ENCODE results near the gene ALLC. TPM values are rescaled to one million over a fixed set of nuclear protein-coding genes. Genes with fewer than 3 reads are reported as not detected.

The ALLC gene
- total RNA-seq, 1 donor from 2014 or later, result not detected

DNA sequence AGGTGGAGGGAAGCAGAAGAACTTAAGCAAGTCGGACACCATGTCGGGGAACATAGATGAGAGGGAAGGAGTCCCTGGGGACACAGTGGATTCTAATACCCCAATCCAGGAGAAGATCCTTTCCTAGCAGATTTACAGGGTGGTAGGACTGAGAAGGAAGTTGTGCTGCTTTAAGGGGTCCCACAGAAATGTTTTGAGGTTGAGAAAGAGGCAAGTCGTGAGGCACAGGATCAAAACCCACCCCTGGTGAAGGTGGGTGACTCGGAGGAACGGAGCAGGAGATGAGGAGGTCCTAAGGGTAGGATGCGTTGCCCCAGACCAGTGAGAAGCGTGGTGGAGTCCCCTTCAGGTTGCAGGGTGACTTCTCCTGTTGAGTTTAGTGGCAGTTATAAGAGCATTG is 78.1 kb downstream of the ALLC start:
- no peaks in the 10 kb centered on the region for H3K9me3 ChIP-seq
- TF ChIP-seq CTCF (IDR thresholded peaks at IDR 0.05), result no peak
- no peak overlapping the region for H3K27ac ChIP-seq
- intact Hi-C loops (cut with DNase I), result no loop called here
- no peaks in the 10 kb centered on the region for H3K36me3 ChIP-seq
- no peaks in the 10 kb centered on the region for H3K27me3 ChIP-seq
- DNase-seq (ENCODE audit: low spot score in 2 of 2), result no peak
- no peak overlapping the region for H3K4me3 ChIP-seq
- H3K4me1 ChIP-seq, result no peaks in the 10 kb centered on the region

- H3K27ac ChIP-seq, result no peak overlapping the region
- no peaks in the 10 kb centered on the region for H3K4me1 ChIP-seq
- no peak overlapping the region for H3K4me3 ChIP-seq
- TF ChIP-seq CTCF (IDR thresholded peaks at IDR 0.05), result no peak
- no peak for DNase-seq (ENCODE audit: low spot score in 2 of 2)
- H3K27me3 ChIP-seq, result no peaks in the 10 kb centered on the region
- H3K9me3 ChIP-seq, result no peaks in the 10 kb centered on the region
- intact Hi-C loops (cut with DNase I), result no loop called here
- no peaks in the 10 kb centered on the region for H3K36me3 ChIP-seq
Observed at GRCh38 chr2:3737128-3737527, 79.1 kb downstream of the ALLC start.

DNA sequence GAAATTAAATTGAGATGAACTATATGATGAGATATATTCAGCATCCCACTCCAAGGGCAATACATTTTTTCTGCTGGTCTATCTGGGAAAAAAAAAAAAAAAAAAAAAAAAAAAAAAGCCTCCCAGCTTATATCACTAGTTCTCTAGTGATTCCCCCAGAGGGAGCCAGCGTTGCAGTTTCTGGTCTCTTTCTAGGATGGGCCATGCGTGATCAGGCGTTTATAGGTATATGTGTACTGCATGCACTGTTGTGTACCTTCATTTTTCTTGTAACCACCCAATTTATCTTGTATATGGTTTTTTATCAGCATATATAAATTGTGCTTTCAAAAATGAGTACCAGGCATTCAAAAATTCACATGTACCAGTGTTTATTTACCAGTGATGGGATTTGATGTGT is 80.5 kb downstream of the ALLC start:
- no peaks in the 10 kb centered on the region for H3K9me3 ChIP-seq
- TF ChIP-seq CTCF (IDR thresholded peaks at IDR 0.05), result no peak
- H3K4me3 ChIP-seq, result no peak overlapping the region
- intact Hi-C loops (cut with DNase I), result no loop called here
- H3K36me3 ChIP-seq, result no peaks in the 10 kb centered on the region
- DNase-seq (ENCODE audit: low spot score in 2 of 2), result no peak
- H3K27me3 ChIP-seq, result no peaks in the 10 kb centered on the region
- no peaks in the 10 kb centered on the region for H3K4me1 ChIP-seq
- no peak overlapping the region for H3K27ac ChIP-seq

- Histone ChIP-seq H3K27ac (no peak overlapping the region), H3K9me3 (no peaks in the 10 kb centered on the region), H3K4me1 (no peaks in the 10 kb centered on the region), H3K27me3 (no peaks in the 10 kb centered on the region), H3K4me3 (no peak overlapping the region), H3K36me3 (no peaks in the 10 kb centered on the region)
- TF ChIP-seq CTCF (IDR thresholded peaks at IDR 0.05), result no peak
- DNase-seq (ENCODE audit: low spot score in 2 of 2), result no peak
- intact Hi-C loops (cut with DNase I), result no loop called here
Observed at GRCh38 chr2:3739313-3739712, 81.3 kb downstream of the ALLC start.

DNA sequence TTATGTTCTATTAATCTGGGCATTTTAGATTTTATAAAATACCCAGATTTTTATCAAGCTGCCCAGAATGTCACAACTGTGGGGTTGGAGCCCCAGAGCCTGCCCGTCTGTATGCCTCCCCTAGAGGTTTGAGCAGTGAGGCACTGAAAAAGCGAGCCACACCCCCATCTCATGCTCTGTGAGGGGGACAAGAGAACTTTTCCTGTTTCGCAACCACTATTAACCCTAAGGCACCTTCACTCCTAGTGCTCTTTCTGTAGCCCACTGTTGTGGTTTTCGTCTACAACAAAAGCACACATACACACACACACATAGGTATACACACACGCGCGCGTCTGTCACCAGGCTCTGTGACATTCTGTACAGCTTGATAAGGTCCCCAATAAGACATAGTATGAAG is 83.4 kb downstream of the ALLC start:
- H3K4me3 ChIP-seq, result no peak overlapping the region
- no peak for TF ChIP-seq CTCF (IDR thresholded peaks at IDR 0.05)
- no peaks in the 10 kb centered on the region for H3K4me1 ChIP-seq
- no peaks in the 10 kb centered on the region for H3K27me3 ChIP-seq
- H3K9me3 ChIP-seq, result no peaks in the 10 kb centered on the region
- DNase-seq (ENCODE audit: low spot score in 2 of 2), result no peak
- intact Hi-C loops (cut with DNase I), result no loop called here
- H3K27ac ChIP-seq, result no peak overlapping the region
- H3K36me3 ChIP-seq, result no peaks in the 10 kb centered on the region

- Histone ChIP-seq H3K9me3 (no peaks in the 10 kb centered on the region), H3K4me1 (no peaks in the 10 kb centered on the region), H3K27ac (no peak overlapping the region), H3K27me3 (no peaks in the 10 kb centered on the region), H3K36me3 (no peaks in the 10 kb centered on the region), H3K4me3 (no peak overlapping the region)
- no peak for TF ChIP-seq CTCF (IDR thresholded peaks at IDR 0.05)
- DNase-seq (ENCODE audit: low spot score in 2 of 2), result no peak
- intact Hi-C loops (cut with DNase I), result no loop called here
Observed at GRCh38 chr2:3741867-3742602, 84.0 kb downstream of the ALLC start.

All from ascending aorta (tissue), 2 donors.